Middle frontal gyrus (tissue), 1 donor: ENCODE results near the gene SLC37A1.

Experiments
- DNase-seq: peaks from one replicate; pipeline ENCODE4 v3.0.0-alpha.2; 2015; ENCODE audit warnings: low spot score; ENCODE audit errors: extremely low spot score

The SLC37A1 gene

GRCh38 chr21:42505090-42505726, 8.4 kb upstream of the SLC37A1 start:
- no peak for DNase-seq

GRCh38 chr21:42507418-42507817, 6.2 kb upstream of the SLC37A1 start:
- no peak for DNase-seq

- no peak for DNase-seq
Measured at GRCh38 chr21:42508371-42508770, 5.3 kb upstream of the SLC37A1 start.

GRCh38 chr21:42509244-42509643, 4.4 kb upstream of the SLC37A1 start:
- DNase-seq, result no peak

GRCh38 chr21:42512346-42513034, 1.2 kb upstream of the SLC37A1 start:
- no peak for DNase-seq

- no peak for DNase-seq
Measured at GRCh38 chr21:42513985-42514882, 582 bp downstream of the SLC37A1 start.

- DNase-seq, result no peak
Measured at GRCh38 chr21:42514883-42515228, 1.2 kb downstream of the SLC37A1 start.

GRCh38 chr21:42515708-42516502, 2.3 kb downstream of the SLC37A1 start:
- no peak for DNase-seq

- DNase-seq, result no peak
Measured at GRCh38 chr21:42518215-42518614, 4.6 kb downstream of the SLC37A1 start.

- no peak for DNase-seq
Measured at GRCh38 chr21:42518626-42519025, 5.0 kb downstream of the SLC37A1 start.

GRCh38 chr21:42520628-42521253, 7.1 kb downstream of the SLC37A1 start:
- DNase-seq, result no peak

- DNase-seq, result no peak
Measured at GRCh38 chr21:42521384-42521783, 7.7 kb downstream of the SLC37A1 start.

GRCh38 chr21:42521805-42522204, 8.2 kb downstream of the SLC37A1 start:
- no peak for DNase-seq

GRCh38 chr21:42522271-42522670, 8.6 kb downstream of the SLC37A1 start:
- no peak for DNase-seq

- no peak for DNase-seq
Measured at GRCh38 chr21:42522771-42523170, 9.1 kb downstream of the SLC37A1 start.

- DNase-seq, result no peak
Measured at GRCh38 chr21:42523211-42523610, 9.6 kb downstream of the SLC37A1 start.

GRCh38 chr21:42523941-42524340, 10.3 kb downstream of the SLC37A1 start:
- DNase-seq, result no peak

- no peak for DNase-seq
Measured at GRCh38 chr21:42524341-42525028, 10.8 kb downstream of the SLC37A1 start.

GRCh38 chr21:42525029-42525581, 11.5 kb downstream of the SLC37A1 start:
- DNase-seq, result no peak
